ENCODE measurements around the gene TTLL5. TPM values are rescaled to one million over a fixed set of nuclear protein-coding genes. Genes with fewer than 3 reads are reported as not detected.

Gene TTLL5
- total RNA-seq, 3 donors from 2014 or later, result 21.9 to 66.6 (median 35.7) TPM

DNA sequence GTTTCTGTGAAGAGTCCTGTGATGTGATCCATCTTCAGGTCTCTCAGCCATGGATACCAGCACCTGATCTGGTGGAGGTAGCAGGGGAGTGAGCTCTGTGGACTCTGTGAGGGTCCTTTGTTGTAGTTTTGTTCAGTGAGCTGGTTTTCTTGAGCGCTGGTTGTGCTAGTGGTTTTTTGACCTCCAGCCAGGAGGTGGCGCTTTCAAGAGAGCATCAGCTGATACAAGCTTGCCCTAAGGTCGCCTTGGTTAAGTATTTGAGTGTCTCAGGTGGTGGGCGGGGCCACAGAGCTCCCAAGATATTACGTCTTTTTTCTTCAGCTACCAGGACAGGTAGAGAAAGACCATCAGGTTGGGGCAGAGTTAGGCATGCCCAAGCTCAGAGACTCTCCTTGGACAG is 139.7 kb downstream of the TTLL5 start:
- Histone ChIP-seq H3K9me3 (no peaks in the 10 kb centered on the region), H3K36me3 (no peaks in the 10 kb centered on the region), H3K4me3 (no peak overlapping the region), H3K27ac (no peak overlapping the region), H3K27me3 (no peaks in the 10 kb centered on the region), H3K4me1 (no peaks in the 10 kb centered on the region)
- TF ChIP-seq, protein P1, sequence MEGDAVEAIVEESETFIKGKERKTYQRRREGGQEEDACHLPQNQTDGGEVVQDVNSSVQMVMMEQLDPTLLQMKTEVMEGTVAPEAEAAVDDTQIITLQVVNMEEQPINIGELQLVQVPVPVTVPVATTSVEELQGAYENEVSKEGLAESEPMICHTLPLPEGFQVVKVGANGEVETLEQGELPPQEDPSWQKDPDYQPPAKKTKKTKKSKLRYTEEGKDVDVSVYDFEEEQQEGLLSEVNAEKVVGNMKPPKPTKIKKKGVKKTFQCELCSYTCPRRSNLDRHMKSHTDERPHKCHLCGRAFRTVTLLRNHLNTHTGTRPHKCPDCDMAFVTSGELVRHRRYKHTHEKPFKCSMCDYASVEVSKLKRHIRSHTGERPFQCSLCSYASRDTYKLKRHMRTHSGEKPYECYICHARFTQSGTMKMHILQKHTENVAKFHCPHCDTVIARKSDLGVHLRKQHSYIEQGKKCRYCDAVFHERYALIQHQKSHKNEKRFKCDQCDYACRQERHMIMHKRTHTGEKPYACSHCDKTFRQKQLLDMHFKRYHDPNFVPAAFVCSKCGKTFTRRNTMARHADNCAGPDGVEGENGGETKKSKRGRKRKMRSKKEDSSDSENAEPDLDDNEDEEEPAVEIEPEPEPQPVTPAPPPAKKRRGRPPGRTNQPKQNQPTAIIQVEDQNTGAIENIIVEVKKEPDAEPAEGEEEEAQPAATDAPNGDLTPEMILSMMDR (IDR thresholded peaks at IDR 0.05), result no peak
- TF ChIP-seq POLR2A (IDR thresholded peaks at IDR 0.05), result no peak
- no peak for TF ChIP-seq POLR2AphosphoS5 (IDR thresholded peaks at IDR 0.05)
- DNase-seq (ENCODE audit: low spot score in 2 of 2), result no peak
- intact Hi-C loops (cut with DNase I; ENCODE audit: low total_unique reads), result loop anchor here (10.0 kb wide), 1 partner anchor 174 kb away; no protein-coding TSS in a partner anchor

DNA sequence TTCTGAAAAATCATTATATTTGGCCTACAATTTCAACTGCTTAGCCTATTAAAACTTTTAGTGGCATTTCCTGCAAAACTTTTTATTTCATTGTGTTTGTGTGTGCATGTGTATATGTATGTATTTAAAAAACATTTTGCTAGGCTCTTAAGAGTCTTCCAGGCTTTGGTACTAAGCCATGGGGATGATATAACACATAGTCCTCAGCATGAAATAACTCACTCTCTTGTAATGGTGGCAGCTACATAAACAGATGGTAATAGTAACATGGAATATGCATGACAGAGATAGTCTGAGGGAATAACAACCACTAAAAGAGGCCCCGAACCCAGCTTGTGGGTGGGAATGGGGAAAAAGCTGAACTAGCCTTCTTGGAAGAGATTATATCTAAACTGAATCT is 141.4 kb downstream of the TTLL5 start:
- Histone ChIP-seq H3K9me3 (no peaks in the 10 kb centered on the region), H3K36me3 (no peaks in the 10 kb centered on the region), H3K4me1 (no peaks in the 10 kb centered on the region), H3K4me3 (no peak overlapping the region), H3K27me3 (no peaks in the 10 kb centered on the region), H3K27ac (no peak overlapping the region)
- no peak for DNase-seq (ENCODE audit: low spot score in 2 of 2)
- intact Hi-C loops (cut with DNase I; ENCODE audit: low total_unique reads), result loop anchor here (10.0 kb wide), 1 partner anchor 172 kb away; no protein-coding TSS in a partner anchor
- TF ChIP-seq, protein P1 (IDR thresholded peaks at IDR 0.05), result no peak
- TF ChIP-seq POLR2A (IDR thresholded peaks at IDR 0.05), result no peak

DNA sequence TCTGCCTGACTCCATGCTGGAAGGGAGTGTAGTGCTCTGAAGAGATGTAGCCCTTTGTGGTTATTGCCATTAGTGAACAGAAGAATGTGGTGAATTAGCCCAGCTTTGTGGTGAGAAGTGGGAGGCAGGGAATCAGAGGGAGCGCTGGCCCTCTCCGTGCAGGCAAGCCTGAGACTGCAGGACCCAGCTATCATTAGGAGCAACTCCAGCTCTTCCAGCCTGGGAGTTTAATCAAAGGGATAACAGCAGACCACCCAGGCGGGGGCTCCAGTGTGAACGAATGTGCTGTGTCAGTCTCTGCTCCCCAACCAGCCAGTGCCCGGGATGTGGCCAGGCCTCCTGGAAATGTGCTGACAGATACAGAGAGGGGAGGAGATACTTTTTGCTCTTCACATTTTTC is 142.7 kb downstream of the TTLL5 start:
- Histone ChIP-seq H3K4me3 (no peak overlapping the region), H3K36me3 (no peaks in the 10 kb centered on the region), H3K27ac (no peak overlapping the region), H3K4me1 (no peaks in the 10 kb centered on the region), H3K27me3 (no peaks in the 10 kb centered on the region), H3K9me3 (no peaks in the 10 kb centered on the region)
- DNase-seq (ENCODE audit: low spot score in 2 of 2), result no peak
- TF ChIP-seq POLR2A (IDR thresholded peaks at IDR 0.05) (no peak), POLR2AphosphoS5 (IDR thresholded peaks at IDR 0.05) (no peak)
- TF ChIP-seq, protein P1 (IDR thresholded peaks at IDR 0.05), result no peak
- intact Hi-C loops (cut with DNase I; ENCODE audit: low total_unique reads), result loop anchor here (10.0 kb wide), 1 partner anchor 171 kb away; no protein-coding TSS in a partner anchor

DNA sequence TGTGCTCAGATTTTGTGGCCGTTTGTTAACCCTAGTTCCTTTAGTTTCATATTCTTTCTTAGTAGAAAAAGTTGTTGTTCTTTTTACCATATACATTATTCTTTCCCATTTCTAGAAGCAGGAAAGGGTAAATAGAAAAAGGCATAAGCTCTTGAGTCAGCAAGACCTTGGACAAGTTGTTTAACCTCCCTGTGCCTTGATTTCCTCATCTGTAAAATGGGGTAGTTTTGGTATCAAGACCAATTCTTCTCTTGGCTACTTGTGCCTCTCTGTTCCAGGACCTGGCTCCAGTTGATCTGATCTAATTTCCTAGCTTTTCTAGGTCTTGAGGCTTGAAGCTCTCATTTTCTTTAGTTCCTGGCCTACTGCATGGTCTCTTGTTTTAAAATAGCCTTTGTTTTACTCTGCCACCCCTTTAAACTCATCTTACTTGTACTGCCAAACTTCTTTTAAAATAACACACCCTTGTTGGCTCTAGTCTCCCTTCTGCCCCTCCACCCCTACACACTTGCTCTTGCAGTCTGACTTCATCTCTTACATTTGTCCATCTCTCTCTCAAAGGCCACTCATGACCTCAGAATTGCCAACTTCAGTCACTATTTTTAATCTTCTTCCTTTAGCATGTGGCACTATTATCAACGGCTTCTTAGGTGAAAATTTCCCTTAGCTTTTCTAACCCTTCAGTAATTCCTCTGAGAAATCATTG is 143.7 kb downstream of the TTLL5 start:
- H3K36me3 ChIP-seq, result no peaks in the 10 kb centered on the region
- TF ChIP-seq, protein P1 (IDR thresholded peaks at IDR 0.05), result no peak
- no peak overlapping the region for H3K27ac ChIP-seq
- H3K4me3 ChIP-seq, result no peak overlapping the region
- intact Hi-C loops (cut with DNase I; ENCODE audit: low total_unique reads), result loop anchor here (10.0 kb wide), 1 partner anchor 170 kb away; no protein-coding TSS in a partner anchor
- no peaks in the 10 kb centered on the region for H3K9me3 ChIP-seq
- no peak for DNase-seq (ENCODE audit: low spot score in 2 of 2)
- no peaks in the 10 kb centered on the region for H3K27me3 ChIP-seq
- no peaks in the 10 kb centered on the region for H3K4me1 ChIP-seq

DNA sequence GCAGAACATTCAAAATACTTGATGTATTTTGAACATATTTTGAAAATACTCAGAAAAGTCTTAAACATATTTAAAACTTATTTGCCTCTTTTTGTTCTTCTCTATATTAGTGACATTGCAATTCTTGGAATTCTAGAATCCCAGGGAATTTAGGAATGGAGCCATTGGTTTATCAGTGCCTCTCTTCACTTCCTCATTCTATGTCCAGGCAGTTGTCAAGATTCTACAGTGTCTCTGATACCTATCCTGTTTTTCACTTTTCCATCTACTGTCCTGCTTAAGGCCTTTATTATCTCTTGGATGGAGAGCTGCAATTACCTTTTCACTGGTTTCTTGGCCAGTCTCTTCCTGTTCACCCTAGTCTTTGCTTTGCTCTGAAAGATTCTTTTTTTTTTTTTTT is 144.6 kb downstream of the TTLL5 start:
- Histone ChIP-seq H3K4me1 (no peaks in the 10 kb centered on the region), H3K27ac (no peak overlapping the region), H3K9me3 (no peaks in the 10 kb centered on the region), H3K4me3 (no peak overlapping the region), H3K27me3 (no peaks in the 10 kb centered on the region), H3K36me3 (no peaks in the 10 kb centered on the region)
- TF ChIP-seq POLR2A (IDR thresholded peaks at IDR 0.05), result no peak
- TF ChIP-seq, protein P1 (IDR thresholded peaks at IDR 0.05), result no peak
- TF ChIP-seq POLR2AphosphoS5 (IDR thresholded peaks at IDR 0.05), result no peak
- intact Hi-C loops (cut with DNase I; ENCODE audit: low total_unique reads), result loop anchor here (10.0 kb wide), 1 partner anchor 169 kb away; no protein-coding TSS in a partner anchor
- DNase-seq (ENCODE audit: low spot score in 2 of 2), result no peak
